NOMO-1 treated with DMSO at 0.1 percent for 48 hours (cell line): Measurements from ENCODE around the gene TET3.

Experiments used
- DNase-seq: peaks from one replicate; lab custom pipeline; 2025; ENCODE audit not compliant: unreplicated experiment; lab: John Stamatoyannopoulos, UW

The TET3 gene

GRCh38 chr2:73963385-73964120, 21.2 kb upstream of the TET3 start:
- peak; percentile 8 for DNase-seq

- no peak for DNase-seq
Measured at GRCh38 chr2:73964223-73964622, 20.5 kb upstream of the TET3 start.

- DNase-seq, result no peak
Measured at GRCh38 chr2:73965053-73965452, 19.7 kb upstream of the TET3 start.

DNA sequence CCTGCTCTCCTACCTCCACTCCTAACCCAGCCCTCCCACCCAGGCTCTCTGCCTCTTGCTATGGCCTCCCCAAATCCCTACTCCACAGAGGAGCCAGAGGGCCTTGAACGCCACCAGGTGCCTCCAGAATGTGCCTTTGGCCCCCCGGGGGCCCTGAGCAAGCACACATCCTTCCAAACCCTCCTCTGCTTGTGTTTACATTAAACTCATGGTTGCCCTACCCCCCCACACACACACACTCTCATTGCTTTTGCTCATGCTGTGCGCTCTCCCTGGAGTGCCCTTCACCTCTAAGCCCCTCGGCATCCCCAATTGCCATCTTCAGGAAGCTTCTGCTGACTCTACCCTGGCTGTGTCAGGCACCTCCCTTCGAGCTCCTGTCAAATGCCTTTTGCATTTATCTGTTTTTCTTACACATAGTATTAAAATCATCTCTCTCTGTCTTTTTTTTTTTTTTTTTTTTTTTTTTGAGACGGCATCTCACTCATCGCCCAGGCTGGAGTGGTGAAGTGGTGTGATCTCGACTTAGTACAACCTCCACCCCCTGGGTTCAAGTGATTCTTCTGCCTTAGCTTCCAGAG, 16.3 kb upstream of the TET3 start:
- no peak for DNase-seq

GRCh38 chr2:73969356-73969755, 15.4 kb upstream of the TET3 start:
- peak; percentile 24 for DNase-seq

DNA sequence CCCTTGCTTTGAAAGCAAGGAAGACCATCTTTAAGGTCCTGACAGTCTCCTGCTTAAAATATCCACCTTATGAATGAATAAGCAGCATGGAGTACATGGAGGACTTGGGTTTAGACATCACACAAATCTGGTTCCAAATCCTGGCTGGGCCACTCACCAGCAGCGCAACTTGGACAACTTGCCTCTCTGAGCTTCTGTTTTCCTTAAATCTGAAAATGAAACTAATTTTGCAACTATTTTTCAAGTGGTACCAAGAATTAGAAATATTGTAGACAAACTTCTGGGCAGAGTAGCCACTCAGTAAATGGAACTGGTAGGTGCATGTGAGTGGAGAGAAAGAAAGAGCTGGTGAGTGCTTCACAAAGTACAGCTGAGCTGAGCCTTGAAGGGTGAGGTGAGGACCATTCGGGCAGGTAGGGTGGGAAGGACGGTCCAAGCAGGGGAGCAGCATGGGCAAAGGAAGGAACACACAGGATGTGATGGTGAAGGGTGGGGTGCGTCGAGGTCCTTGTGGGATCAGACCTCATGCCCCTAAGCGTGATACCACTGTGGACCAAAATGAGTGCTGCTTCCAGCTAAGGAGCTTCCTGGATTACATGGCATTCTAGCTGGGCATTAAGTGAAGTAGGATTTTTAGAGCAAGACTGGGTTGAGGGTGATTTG, 14.4 kb upstream of the TET3 start:
- DNase-seq, result peak; percentile 7

- DNase-seq, result peak; percentile 65
Measured at GRCh38 chr2:73970850-73971471, 13.7 kb upstream of the TET3 start.

DNA sequence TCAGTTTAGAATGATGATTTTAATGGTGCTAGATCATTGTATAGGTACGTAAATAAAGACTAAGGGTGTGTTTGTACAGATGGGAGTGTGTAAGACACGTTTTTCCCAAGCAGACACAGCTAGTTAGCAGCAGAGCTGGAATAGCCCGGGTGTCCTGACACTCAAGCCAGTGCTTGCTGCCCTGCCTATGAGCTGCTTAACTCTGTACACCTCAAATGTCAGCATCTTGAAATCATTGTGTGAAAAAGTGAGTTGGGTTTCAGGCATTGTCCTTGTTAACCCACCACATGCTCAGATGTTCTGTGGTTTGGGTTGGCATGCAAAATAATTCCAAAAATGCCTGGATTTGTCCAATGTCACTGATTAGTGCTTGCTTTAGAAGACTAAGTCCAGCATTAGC, 13.0 kb upstream of the TET3 start:
- no peak for DNase-seq

- DNase-seq, result peak; percentile 72
Measured at GRCh38 chr2:73972846-73973245, 11.9 kb upstream of the TET3 start.

DNA sequence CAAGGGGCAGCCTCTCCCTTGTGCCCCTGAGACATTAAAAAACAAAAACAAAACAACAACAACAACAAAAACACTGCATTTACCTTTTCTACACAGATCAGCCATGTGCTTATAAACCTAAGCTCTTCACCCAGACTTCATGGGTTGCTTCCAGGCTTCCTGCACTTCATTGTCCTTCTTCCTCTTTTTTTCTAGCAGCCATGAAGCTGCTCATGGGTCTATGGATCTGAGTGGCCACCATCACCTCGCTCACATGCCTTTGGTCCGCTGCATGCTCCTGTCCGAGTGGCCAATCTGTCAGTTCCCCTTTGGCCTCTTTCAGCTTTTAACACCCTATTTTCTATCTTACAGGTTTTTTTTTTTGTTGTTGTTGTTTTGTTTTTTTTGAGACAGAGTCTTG, 9.0 kb upstream of the TET3 start:
- DNase-seq, result peak; percentile 15

GRCh38 chr2:73976803-73977202, 7.9 kb upstream of the TET3 start:
- DNase-seq, result no peak

DNA sequence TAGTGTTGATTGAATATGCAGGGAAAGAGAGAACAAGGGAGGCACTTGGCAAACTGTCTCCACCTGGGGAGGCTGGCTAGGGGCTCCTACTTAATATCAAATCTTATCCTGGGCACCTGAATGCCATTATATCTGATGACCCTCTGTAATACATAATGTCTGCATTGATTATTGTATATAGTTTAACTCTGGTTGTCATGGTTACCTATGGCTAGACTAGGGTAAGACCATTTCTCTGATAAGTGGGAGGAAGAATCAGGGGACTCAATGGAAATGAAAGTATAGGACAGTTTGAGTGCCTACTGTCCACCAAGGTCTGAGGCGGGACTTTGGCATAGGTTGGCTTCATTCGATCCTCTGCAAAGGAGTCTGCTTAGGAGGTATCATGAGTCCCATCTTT, 7.2 kb upstream of the TET3 start:
- no peak for DNase-seq

GRCh38 chr2:73979021-73979420, 5.7 kb upstream of the TET3 start:
- DNase-seq, result no peak

- DNase-seq, result peak; percentile 54
Measured at GRCh38 chr2:73979686-73980085, 5.0 kb upstream of the TET3 start.

DNA sequence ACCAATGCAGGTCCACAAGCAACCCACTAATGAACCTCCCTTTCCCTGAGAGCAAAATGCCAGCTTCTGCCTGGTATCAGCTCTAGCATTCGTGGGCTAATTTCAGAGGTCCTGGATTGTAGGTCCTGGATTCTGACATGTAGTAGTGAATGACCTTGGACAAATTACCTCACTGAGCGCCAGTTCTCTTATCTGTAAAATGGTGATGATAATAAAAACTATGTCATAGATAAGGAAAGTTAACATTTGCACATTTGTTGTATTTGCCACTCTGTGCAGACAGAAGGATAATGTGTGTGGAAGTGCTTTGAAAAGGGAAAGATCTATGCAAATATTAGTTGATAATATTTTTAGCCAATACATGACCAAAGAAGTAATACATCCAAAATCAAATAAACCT, 4.1 kb upstream of the TET3 start:
- no peak for DNase-seq

GRCh38 chr2:73981081-73982001, 3.4 kb upstream of the TET3 start:
- peak; percentile 65 for DNase-seq

DNA sequence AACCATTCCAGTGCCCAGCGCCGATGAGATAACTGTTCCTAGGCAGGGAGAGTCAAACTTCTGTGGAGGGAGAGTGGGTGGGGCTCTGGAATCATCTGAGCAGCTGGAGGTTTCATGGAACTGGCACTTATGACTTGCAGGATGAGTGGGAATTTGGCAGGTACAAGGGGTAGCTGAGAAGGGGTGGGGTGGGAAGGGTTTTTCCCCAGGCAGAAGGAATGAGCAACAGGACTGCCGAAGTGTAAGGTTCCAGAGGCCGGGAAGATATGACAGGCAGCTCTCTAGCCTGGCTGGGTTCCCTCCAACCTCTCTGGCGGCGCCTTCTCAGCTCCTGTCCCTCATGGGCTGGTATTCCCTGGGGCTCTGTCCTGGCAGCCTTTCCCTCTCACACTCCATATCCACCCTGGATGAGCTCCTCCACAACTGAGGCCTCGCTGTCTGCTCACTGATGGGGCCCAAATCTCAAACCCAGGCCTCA, 2.5 kb upstream of the TET3 start:
- no peak for DNase-seq

- DNase-seq, result peak; percentile 27
Measured at GRCh38 chr2:73983322-73984202, 1.1 kb upstream of the TET3 start.

DNA sequence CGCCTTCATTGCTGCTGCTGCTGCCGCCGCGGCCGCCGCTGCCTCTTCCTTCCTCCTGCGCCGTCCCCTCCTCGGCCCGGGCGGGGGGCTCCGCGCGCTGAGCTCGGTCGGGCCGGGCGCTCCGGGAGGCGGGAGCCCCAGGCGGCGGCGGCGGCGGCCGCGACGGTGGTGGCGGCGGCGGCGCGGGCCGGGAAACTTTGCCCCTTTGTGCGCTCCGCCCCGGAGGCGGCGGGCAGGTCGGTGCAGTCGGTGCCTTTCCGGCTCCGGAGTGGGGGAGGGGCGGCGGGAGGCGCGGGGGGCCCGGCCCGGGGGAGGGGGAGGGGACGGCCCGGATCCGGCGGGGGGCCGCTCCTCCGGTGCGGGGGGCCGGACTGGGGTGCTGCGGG, 205 bp downstream of the TET3 start:
- peak; percentile 25 for DNase-seq
